ENCODE results near the gene TAS2R43.
"Not testable (repeated sequence)": the region's sequence is repeated elsewhere in the genome, so short reads cannot be mapped to it uniquely, and the experiment has no call there.

TAS2R43 gene

GRCh38 chr12:11059041-11059440 lies 33.1 kb downstream of the TAS2R43 start:
- DNase-seq, result no peak

- DNase-seq, result no peak
Observed at GRCh38 chr12:11055306-11055705, 36.8 kb downstream of the TAS2R43 start.

- not testable (repeated sequence) for DNase-seq
Observed at GRCh38 chr12:11049806-11050531, 42.1 kb downstream of the TAS2R43 start.

GRCh38 chr12:11041366-11041765 lies 50.7 kb downstream of the TAS2R43 start:
- DNase-seq, result not testable (repeated sequence)

All from inflammatory macrophage (primary cell).